Measurements from ENCODE around the gene RADIL.

The RADIL gene

GRCh38 chr7:4791738-4792536 lies 91.6 kb downstream of the RADIL start:
- peak; percentile 84 for DNase-seq

- DNase-seq, result no peak
Observed at GRCh38 chr7:4791101-4791737, 92.3 kb downstream of the RADIL start.

- no peak for DNase-seq
Observed at GRCh38 chr7:4790516-4790991, 93.0 kb downstream of the RADIL start.

- DNase-seq, result no peak
Observed at GRCh38 chr7:4790078-4790465, 93.4 kb downstream of the RADIL start.

GRCh38 chr7:4789194-4790077 lies 94.1 kb downstream of the RADIL start:
- peak; percentile 18 for DNase-seq

- peak; percentile 19 for DNase-seq
Observed at GRCh38 chr7:4788627-4789189, 94.8 kb downstream of the RADIL start.

- DNase-seq, result no peak
Observed at GRCh38 chr7:4787947-4788626, 95.4 kb downstream of the RADIL start.

GRCh38 chr7:4787541-4787940 lies 96.0 kb downstream of the RADIL start:
- no peak for DNase-seq

GRCh38 chr7:4786015-4786414 lies 97.5 kb downstream of the RADIL start:
- DNase-seq, result no peak

- DNase-seq, result no peak
Observed at GRCh38 chr7:4785371-4785770, 98.1 kb downstream of the RADIL start.

GRCh38 chr7:4784799-4785198 lies 98.7 kb downstream of the RADIL start:
- DNase-seq, result no peak

GRCh38 chr7:4783762-4784351 lies 99.7 kb downstream of the RADIL start:
- DNase-seq, result no peak

GRCh38 chr7:4783292-4783652 lies 100.2 kb downstream of the RADIL start:
- DNase-seq, result no peak

GRCh38 chr7:4782333-4783291 lies 100.9 kb downstream of the RADIL start:
- no peak for DNase-seq

GRCh38 chr7:4781366-4782069 lies 102.0 kb downstream of the RADIL start:
- no peak for DNase-seq

GRCh38 chr7:4779118-4779517 lies 104.4 kb downstream of the RADIL start:
- no peak for DNase-seq

- DNase-seq, result no peak
Observed at GRCh38 chr7:4775848-4776623, 107.5 kb downstream of the RADIL start.

- DNase-seq, result peak; percentile 96
Observed at GRCh38 chr7:4775250-4775847, 108.2 kb downstream of the RADIL start, which contains the start of gene AP5Z1. Gene AP5Z1 (plus strand): TSS chr7:4775623. CDS start chr7:4775716, 93 bp downstream.

All from right hindlimb (tissue), 1 donor.